Vagina (tissue), 2 donors: Measurements from ENCODE around the gene C2orf15. TPM values are rescaled to one million over a fixed set of nuclear protein-coding genes. Genes with fewer than 3 reads are reported as not detected.

Experiments
- DNase-seq, 2 donors: peaks; one replicate each; pipeline ENCODE4 v3.0.0-alpha.2; 2017; ENCODE audit errors: extremely low spot score in 2 of 2
- H3K27ac ChIP-seq: fragments of 200-600 bp; sonication (generic); one replicate; pipeline ENCODE4 v1.5.1; 2019
- H3K27me3 ChIP-seq: fragments of 200-600 bp; sonication (generic); one replicate; pipeline ENCODE4 v1.5.1; 2019
- H3K36me3 ChIP-seq, 2 donors: fragments of 200-600 bp; sonication (generic); one replicate each; pipeline ENCODE4 v1.5.1; 2017 to 2019
- H3K4me1 ChIP-seq: fragments of 200-600 bp; sonication (generic); one replicate; pipeline ENCODE4 v1.5.1; 2019
- H3K4me3 ChIP-seq, 2 donors: fragments of 200-600 bp; sonication (generic); 1 replicate in 1 of 2; 2 replicates in 1 of 2; pipeline ENCODE4 v1.5.1; 2016 to 2019
- H3K9me3 ChIP-seq: fragments of 200-600 bp; sonication (generic); one replicate; pipeline ENCODE4 v1.5.1; 2019
- CTCF ChIP-seq, 3 experiments: fragments of 450-650 bp in 2 of 3; fragments of 200-600 bp in 1 of 3; sonication (generic) in 1 of 3; IDR thresholded peaks; one replicate each; pipeline ENCODE4 v1.5.1; 2017 to 2019; ENCODE audit warnings: antibody characterized with exemption in 3 of 3, mild to moderate bottlenecking in 2 of 3, moderate library complexity in 2 of 3
- POLR2A ChIP-seq, 2 donors: fragments of 450-650 bp; IDR thresholded peaks; one replicate each; pipeline ENCODE4 v1.6.1; 2017; ENCODE audit warnings: antibody characterized with exemption in 2 of 2, mild to moderate bottlenecking in 2 of 2, moderate library complexity in 2 of 2
- POLR2AphosphoS5 ChIP-seq, 2 donors: sonication (generic); formaldehyde crosslinking; IDR thresholded peaks; one replicate each; pipeline ENCODE4 v1.9.0; 2017; ENCODE audit warnings: antibody characterized with exemption in 2 of 2, mild to moderate bottlenecking in 2 of 2, low read depth in 1 of 2; ENCODE audit not compliant: insufficient read depth in 1 of 2
- intact Hi-C: fragments of 100-400 bp; cut with DNase I; formaldehyde crosslinking; loops from one replicate; pipeline ENCODE4 v1.15.1; 2023
- total RNA-seq: library from RNA; depleted of rRNA; stranded (reverse); fragments of >200 nt; gene quantifications from one replicate; pipeline ENCODE4 v1.2.3, GENCODE V29; 2016

Gene C2orf15
- total RNA-seq, 1 donor from 2014 or later, result not detected

- Histone ChIP-seq H3K9me3 (no peaks in the 10 kb centered on the region), H3K27me3 (no peaks in the 10 kb centered on the region), H3K27ac (no peak overlapping the region), H3K36me3 (peaks cover 0 to 7% of the 10 kb centered on the region in 2 donors), H3K4me3 (no peak overlapping the region), H3K4me1 (peaks cover 20% of the 10 kb centered on the region)
- intact Hi-C loops, result no loop called here
- no peak for TF ChIP-seq CTCF (IDR thresholded peaks at IDR 0.05)
- TF ChIP-seq POLR2AphosphoS5 (IDR thresholded peaks at IDR 0.05; ENCODE audit: insufficient read depth in 1 of 2, low read depth in 1 of 2), result no peak
- no peak for DNase-seq
Measured at GRCh38 chr2:99159594-99159993, 18.1 kb downstream of the C2orf15 start.

- intact Hi-C loops, result no loop called here
- Histone ChIP-seq H3K4me1 (no peaks in the 10 kb centered on the region), H3K36me3 (peaks cover 0 to 48% of the 10 kb centered on the region in 2 donors), H3K27ac (no peak overlapping the region), H3K4me3 (no peak overlapping the region), H3K27me3 (no peaks in the 10 kb centered on the region), H3K9me3 (no peaks in the 10 kb centered on the region)
- TF ChIP-seq CTCF (IDR thresholded peaks at IDR 0.05) (no peak), POLR2AphosphoS5 (IDR thresholded peaks at IDR 0.05; ENCODE audit: insufficient read depth in 1 of 2, low read depth in 1 of 2) (no peak), POLR2A (IDR thresholded peaks at IDR 0.05) (no peak)
- DNase-seq, result no peak
Measured at GRCh38 chr2:99166218-99166617, 24.7 kb downstream of the C2orf15 start.

GRCh38 chr2:99169534-99169933, 28.0 kb downstream of the C2orf15 start:
- no peaks in the 10 kb centered on the region for H3K27me3 ChIP-seq
- peaks cover 0 to 58% of the 10 kb centered on the region in 2 donors for H3K36me3 ChIP-seq
- no peak overlapping the region for H3K27ac ChIP-seq
- H3K4me1 ChIP-seq, result no peaks in the 10 kb centered on the region
- no peak for DNase-seq
- H3K4me3 ChIP-seq, result no peak overlapping the region
- intact Hi-C loops, result no loop called here
- TF ChIP-seq CTCF (IDR thresholded peaks at IDR 0.05), result no peak
- no peak for TF ChIP-seq POLR2AphosphoS5 (IDR thresholded peaks at IDR 0.05; ENCODE audit: insufficient read depth in 1 of 2, low read depth in 1 of 2)
- TF ChIP-seq POLR2A (IDR thresholded peaks at IDR 0.05), result no peak
- no peaks in the 10 kb centered on the region for H3K9me3 ChIP-seq

- no peak for TF ChIP-seq POLR2A (IDR thresholded peaks at IDR 0.05)
- TF ChIP-seq CTCF (IDR thresholded peaks at IDR 0.05), result no peak
- no peak for TF ChIP-seq POLR2AphosphoS5 (IDR thresholded peaks at IDR 0.05; ENCODE audit: insufficient read depth in 1 of 2, low read depth in 1 of 2)
- Histone ChIP-seq H3K36me3 (peaks cover 0 to 54% of the 10 kb centered on the region in 2 donors), H3K4me1 (no peaks in the 10 kb centered on the region), H3K27ac (no peak overlapping the region), H3K4me3 (no peak overlapping the region), H3K9me3 (no peaks in the 10 kb centered on the region), H3K27me3 (no peaks in the 10 kb centered on the region)
- no peak for DNase-seq
- intact Hi-C loops, result no loop called here
Measured at GRCh38 chr2:99171377-99172140, 30.1 kb downstream of the C2orf15 start.
